Measurements from ENCODE around the gene HNMT. TPM values are rescaled to one million over a fixed set of nuclear protein-coding genes. Genes with fewer than 3 reads are reported as not detected.
"Not testable (repeated sequence)": the region's sequence is repeated elsewhere in the genome, so short reads cannot be mapped to it uniquely, and the experiment has no call there.

The HNMT gene
- polyA plus RNA-seq, 1 donor from 2014 or later, result not detected

DNA sequence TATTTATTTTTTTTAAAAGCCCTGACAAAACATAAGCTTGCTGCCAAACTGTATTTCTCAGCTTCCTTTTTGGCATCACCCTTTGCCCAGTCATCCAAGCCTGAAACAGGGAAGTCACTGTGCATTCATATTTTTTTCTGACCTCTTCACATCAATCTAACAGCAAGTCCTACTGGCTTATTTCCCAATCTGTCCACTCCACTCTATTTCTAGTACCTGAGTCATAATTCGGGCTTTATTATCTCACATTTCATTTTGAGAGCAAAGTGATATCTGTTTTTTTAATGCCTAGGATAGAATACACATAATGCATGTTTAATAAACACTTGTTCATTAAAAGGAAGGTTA, 5.1 kb downstream of the HNMT start:
- H4K20me1 ChIP-seq (ENCODE audit: insufficient read depth), result no peaks in the 10 kb centered on the region
- TF ChIP-seq MXI1 (conservative IDR thresholded peaks at IDR 0.05; ENCODE audit: poor library complexity, severe bottlenecking) (no peak), EP300 (conservative IDR thresholded peaks at IDR 0.05; ENCODE audit: poor library complexity, severe bottlenecking) (no peak), TAF1 (IDR thresholded peaks at IDR 0.05; ENCODE audit: low read depth) (no peak), POLR2AphosphoS5 (IDR thresholded peaks at IDR 0.05) (no peak), SMC3 (conservative IDR thresholded peaks at IDR 0.05; ENCODE audit: poor library complexity) (no peak), REST (IDR thresholded peaks at IDR 0.05; ENCODE audit: borderline replicate concordance) (no peak), EZH2 (IDR thresholded peaks at IDR 0.05; ENCODE audit: borderline replicate concordance, insufficient read depth, low read length, poor library complexity, severe bottlenecking) (no peak), RAD21 (conservative IDR thresholded peaks at IDR 0.05) (no peak)
- TF ChIP-seq, protein P1, sequence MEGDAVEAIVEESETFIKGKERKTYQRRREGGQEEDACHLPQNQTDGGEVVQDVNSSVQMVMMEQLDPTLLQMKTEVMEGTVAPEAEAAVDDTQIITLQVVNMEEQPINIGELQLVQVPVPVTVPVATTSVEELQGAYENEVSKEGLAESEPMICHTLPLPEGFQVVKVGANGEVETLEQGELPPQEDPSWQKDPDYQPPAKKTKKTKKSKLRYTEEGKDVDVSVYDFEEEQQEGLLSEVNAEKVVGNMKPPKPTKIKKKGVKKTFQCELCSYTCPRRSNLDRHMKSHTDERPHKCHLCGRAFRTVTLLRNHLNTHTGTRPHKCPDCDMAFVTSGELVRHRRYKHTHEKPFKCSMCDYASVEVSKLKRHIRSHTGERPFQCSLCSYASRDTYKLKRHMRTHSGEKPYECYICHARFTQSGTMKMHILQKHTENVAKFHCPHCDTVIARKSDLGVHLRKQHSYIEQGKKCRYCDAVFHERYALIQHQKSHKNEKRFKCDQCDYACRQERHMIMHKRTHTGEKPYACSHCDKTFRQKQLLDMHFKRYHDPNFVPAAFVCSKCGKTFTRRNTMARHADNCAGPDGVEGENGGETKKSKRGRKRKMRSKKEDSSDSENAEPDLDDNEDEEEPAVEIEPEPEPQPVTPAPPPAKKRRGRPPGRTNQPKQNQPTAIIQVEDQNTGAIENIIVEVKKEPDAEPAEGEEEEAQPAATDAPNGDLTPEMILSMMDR (IDR thresholded peaks at IDR 0.05; ENCODE audit: poor library complexity, severe bottlenecking), result no peak
- no peak overlapping the region for H3K9ac ChIP-seq (ENCODE audit: low read length)
- H3K27ac ChIP-seq (ENCODE audit: low read length), result no peak overlapping the region
- H3K36me3 ChIP-seq (ENCODE audit: insufficient read depth, low read length), result no peaks in the 10 kb centered on the region
- H3K9me2 ChIP-seq (ENCODE audit: insufficient read depth, low read length), result no peaks in the 10 kb centered on the region
- no peak overlapping the region for H2AFZ ChIP-seq (ENCODE audit: low read depth, low read length)
- no peaks in the 10 kb centered on the region for H3F3A ChIP-seq (ENCODE audit: insufficient read depth, low read length, poor library complexity, severe bottlenecking)
- no peak overlapping the region for H3K4me2 ChIP-seq (ENCODE audit: low read length)
- H3K9me3 ChIP-seq (ENCODE audit: low read length), result no peaks in the 10 kb centered on the region
- H3K79me2 ChIP-seq (replicated peaks; ENCODE audit: insufficient read depth, low read length), result no peaks in the 10 kb centered on the region
- no peak overlapping the region for H3K4me3 ChIP-seq (ENCODE audit: low read length)
- H3K27me3 ChIP-seq (ENCODE audit: insufficient read depth, low read depth, low read length), result no peaks in the 10 kb centered on the region

DNA sequence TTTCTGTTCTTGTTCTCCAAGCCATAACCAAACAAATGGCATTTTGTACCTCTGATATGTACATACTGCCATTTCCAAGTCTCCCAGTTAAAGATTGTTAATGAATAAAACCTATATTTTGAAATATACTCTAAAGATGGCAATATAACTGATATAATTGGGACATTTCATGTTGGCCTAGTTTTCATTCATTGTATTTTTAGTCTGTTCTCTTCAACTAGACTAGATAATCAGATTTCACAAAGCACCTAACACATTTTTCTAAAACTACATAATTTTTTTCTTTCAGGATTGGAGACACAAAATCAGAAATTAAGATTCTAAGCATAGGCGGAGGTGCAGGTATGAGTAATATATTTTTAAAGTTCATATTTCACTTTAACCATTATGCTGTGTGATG, 5.6 kb downstream of the HNMT start:
- no peak overlapping the region for H3K4me2 ChIP-seq (ENCODE audit: low read length)
- TF ChIP-seq SMC3 (conservative IDR thresholded peaks at IDR 0.05; ENCODE audit: poor library complexity) (no peak), MXI1 (conservative IDR thresholded peaks at IDR 0.05; ENCODE audit: poor library complexity, severe bottlenecking) (no peak), TAF1 (IDR thresholded peaks at IDR 0.05; ENCODE audit: low read depth) (no peak), POLR2AphosphoS5 (IDR thresholded peaks at IDR 0.05) (no peak), EP300 (conservative IDR thresholded peaks at IDR 0.05; ENCODE audit: poor library complexity, severe bottlenecking) (no peak), RAD21 (conservative IDR thresholded peaks at IDR 0.05) (no peak), REST (IDR thresholded peaks at IDR 0.05; ENCODE audit: borderline replicate concordance) (no peak), EZH2 (IDR thresholded peaks at IDR 0.05; ENCODE audit: borderline replicate concordance, insufficient read depth, low read length, poor library complexity, severe bottlenecking) (no peak)
- TF ChIP-seq, protein P1 (IDR thresholded peaks at IDR 0.05; ENCODE audit: poor library complexity, severe bottlenecking), result no peak

GRCh38 chr2:137971259-137971658, 7.0 kb downstream of the HNMT start:
- H3K27ac ChIP-seq (ENCODE audit: low read length); H3K79me2 ChIP-seq (replicated peaks; ENCODE audit: insufficient read depth, low read length); H3K36me3 ChIP-seq (ENCODE audit: insufficient read depth, low read length); H3K9me3 ChIP-seq (ENCODE audit: low read length); H3K9ac ChIP-seq (ENCODE audit: low read length); H4K20me1 ChIP-seq (ENCODE audit: insufficient read depth); H3K4me3 ChIP-seq (ENCODE audit: low read length); H3K9me2 ChIP-seq (ENCODE audit: insufficient read depth, low read length); H3K27me3 ChIP-seq (ENCODE audit: insufficient read depth, low read depth, low read length); H3K4me2 ChIP-seq (ENCODE audit: low read length); H3F3A ChIP-seq (ENCODE audit: insufficient read depth, low read length, poor library complexity, severe bottlenecking); H2AFZ ChIP-seq (ENCODE audit: low read depth, low read length): not testable (repeated sequence)

More for the DNA sequence above, 5.6 kb downstream of the HNMT start:
- Histone ChIP-seq H3K9ac (ENCODE audit: low read length) (no peak overlapping the region), H4K20me1 (ENCODE audit: insufficient read depth) (no peaks in the 10 kb centered on the region), H3K9me2 (ENCODE audit: insufficient read depth, low read length) (no peaks in the 10 kb centered on the region), H3K9me3 (ENCODE audit: low read length) (no peaks in the 10 kb centered on the region), H3K27me3 (ENCODE audit: insufficient read depth, low read depth, low read length) (no peaks in the 10 kb centered on the region), H3K27ac (ENCODE audit: low read length) (no peak overlapping the region), H3K4me3 (ENCODE audit: low read length) (no peak overlapping the region), H3F3A (ENCODE audit: insufficient read depth, low read length, poor library complexity, severe bottlenecking) (no peaks in the 10 kb centered on the region), H3K36me3 (ENCODE audit: insufficient read depth, low read length) (no peaks in the 10 kb centered on the region), H2AFZ (ENCODE audit: low read depth, low read length) (no peak overlapping the region), H3K79me2 (replicated peaks; ENCODE audit: insufficient read depth, low read length) (no peaks in the 10 kb centered on the region)
